ENCODE measurements around the gene NRIP2. TPM values are rescaled to one million over a fixed set of nuclear protein-coding genes. Genes with fewer than 3 reads are reported as not detected.

Gene NRIP2
- total RNA-seq, 2 experiments from 2014 or later, result not detected

GRCh38 chr12:2826721-2827515, 7.9 kb downstream of the NRIP2 start:
- DNase-seq (no peak), ATAC-seq (ENCODE audit: poor library complexity) (no peak)
- POLR2A ChIA-PET, result no interaction called here
- Mint-ChIP-seq H3K27me3 (no peaks in the 10 kb centered on the region), H3K4me3 (no peak overlapping the region), H3K36me3 (ENCODE audit: low read depth) (peaks cover 88% of the 10 kb centered on the region), H3K27ac (no peak overlapping the region), H3K9me3 (no peaks in the 10 kb centered on the region), H3K4me1 (ENCODE audit: low read depth) (no peaks in the 10 kb centered on the region)
- no peak for TF ChIP-seq CTCF (IDR thresholded peaks at IDR 0.05)
- Histone ChIP-seq H3K27me3 (ENCODE audit: control insufficient read depth in 1 of 2, insufficient read depth in 2 of 2, low read length in 2 of 2) (no peaks in the 10 kb centered on the region), H3K9me3 (ENCODE audit: control insufficient read depth in 1 of 2, insufficient read depth in 1 of 2, low read length in 2 of 2) (no peaks in the 10 kb centered on the region), H3K27ac (ENCODE audit: low read depth in 1 of 2, low read length in 2 of 2) (no peak overlapping the region), H3K36me3 (ENCODE audit: insufficient read depth, low read length) (peaks cover 67% of the 10 kb centered on the region), H3K4me3 (ENCODE audit: low read length) (no peak overlapping the region), H3K4me1 (ENCODE audit: insufficient read depth, low read length) (no peaks in the 10 kb centered on the region)
- intact Hi-C loops (cut with DNase I, micrococcal nuclease), result no loop called here
- CTCF ChIA-PET, result no interaction called here

GRCh38 chr12:2826036-2826435, 8.8 kb downstream of the NRIP2 start:
- Histone ChIP-seq H3K36me3 (ENCODE audit: insufficient read depth, low read length) (peaks cover 76% of the 10 kb centered on the region), H3K27ac (ENCODE audit: low read depth in 1 of 2, low read length in 2 of 2) (no peak overlapping the region), H3K4me1 (ENCODE audit: insufficient read depth, low read length) (no peaks in the 10 kb centered on the region), H3K4me3 (ENCODE audit: low read length) (no peak overlapping the region), H3K9me3 (ENCODE audit: control insufficient read depth in 1 of 2, insufficient read depth in 1 of 2, low read length in 2 of 2) (no peaks in the 10 kb centered on the region), H3K27me3 (ENCODE audit: control insufficient read depth in 1 of 2, insufficient read depth in 2 of 2, low read length in 2 of 2) (no peaks in the 10 kb centered on the region)
- no peak for ATAC-seq (ENCODE audit: poor library complexity)
- H3K27me3 Mint-ChIP-seq, result no peaks in the 10 kb centered on the region
- H3K4me1 Mint-ChIP-seq (ENCODE audit: low read depth), result no peaks in the 10 kb centered on the region
- POLR2A ChIA-PET, result no interaction called here
- DNase-seq, result no peak
- H3K9me3 Mint-ChIP-seq, result no peaks in the 10 kb centered on the region
- no peak overlapping the region for H3K27ac Mint-ChIP-seq
- peaks cover 91% of the 10 kb centered on the region for H3K36me3 Mint-ChIP-seq (ENCODE audit: low read depth)
- intact Hi-C loops (cut with DNase I, micrococcal nuclease), result no loop called here
- H3K4me3 Mint-ChIP-seq, result no peak overlapping the region
- CTCF ChIA-PET, result no interaction called here
- TF ChIP-seq CTCF (IDR thresholded peaks at IDR 0.05), result no peak

- POLR2A ChIA-PET, result no interaction called here
- intact Hi-C loops (cut with DNase I, micrococcal nuclease), result no loop called here
- no peaks in the 10 kb centered on the region for H3K9me3 Mint-ChIP-seq
- H3K4me3 ChIP-seq (ENCODE audit: low read length), result no peak overlapping the region
- no peak overlapping the region for H3K4me3 Mint-ChIP-seq
- DNase-seq, result no peak
- no peak overlapping the region for H3K27ac ChIP-seq (ENCODE audit: low read depth in 1 of 2, low read length in 2 of 2)
- CTCF ChIA-PET, result no interaction called here
- no peaks in the 10 kb centered on the region for H3K27me3 Mint-ChIP-seq
- H3K4me1 ChIP-seq (ENCODE audit: insufficient read depth, low read length), result no peaks in the 10 kb centered on the region
- peaks cover 91% of the 10 kb centered on the region for H3K36me3 Mint-ChIP-seq (ENCODE audit: low read depth)
- H3K36me3 ChIP-seq (ENCODE audit: insufficient read depth, low read length), result peaks cover 80% of the 10 kb centered on the region
- no peak for ATAC-seq (ENCODE audit: poor library complexity)
- H3K27ac Mint-ChIP-seq, result no peak overlapping the region
- no peaks in the 10 kb centered on the region for H3K27me3 ChIP-seq (ENCODE audit: control insufficient read depth in 1 of 2, insufficient read depth in 2 of 2, low read length in 2 of 2)
- H3K4me1 Mint-ChIP-seq (ENCODE audit: low read depth), result no peaks in the 10 kb centered on the region
- H3K9me3 ChIP-seq (ENCODE audit: control insufficient read depth in 1 of 2, insufficient read depth in 1 of 2, low read length in 2 of 2), result no peaks in the 10 kb centered on the region
- no peak for TF ChIP-seq CTCF (IDR thresholded peaks at IDR 0.05)
Observed at GRCh38 chr12:2825132-2825531, 9.7 kb downstream of the NRIP2 start.
